Stomach (tissue), 4 donors: ENCODE results near the gene ARHGAP10.

Source experiments
- EP300 ChIP-seq: sonication (generic); formaldehyde crosslinking; IDR thresholded peaks from one replicate; pipeline ENCODE4 v1.6.1; 2017; ENCODE audit warnings: antibody characterized with exemption
- TF ChIP-seq, protein P1 (sequence below), 7 experiments: fragments of 450-650 bp in 4 of 7; fragments of 200-600 bp in 3 of 7; sonication (generic) in 3 of 7; IDR thresholded peaks; one replicate each; pipeline ENCODE4 v1.5.1; 2016 to 2019; ENCODE audit warnings: antibody characterized with exemption in 7 of 7, control low read depth in 2 of 7, mild to moderate bottlenecking in 1 of 7

DNA sequence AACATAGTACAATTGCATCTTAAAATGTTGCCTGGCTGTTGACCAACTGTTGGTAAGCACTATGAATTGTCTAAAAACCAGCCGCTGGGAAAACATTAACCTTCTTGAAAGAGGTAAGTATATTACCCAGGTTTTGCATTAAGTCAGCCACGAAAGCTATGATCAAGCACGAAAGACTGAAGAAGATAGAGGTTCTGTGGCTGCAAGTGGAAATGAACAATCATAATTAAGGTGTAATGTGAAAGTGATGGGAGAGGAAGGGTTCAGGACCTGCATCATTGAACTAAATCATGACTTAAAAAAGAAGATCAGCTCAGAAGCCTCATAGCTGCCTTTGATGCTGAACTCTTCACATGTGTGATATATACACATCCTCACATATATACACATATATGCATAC lies 369.3 kb downstream of the ARHGAP10 start:
- TF ChIP-seq EP300, result no peak
- TF ChIP-seq, protein P1, sequence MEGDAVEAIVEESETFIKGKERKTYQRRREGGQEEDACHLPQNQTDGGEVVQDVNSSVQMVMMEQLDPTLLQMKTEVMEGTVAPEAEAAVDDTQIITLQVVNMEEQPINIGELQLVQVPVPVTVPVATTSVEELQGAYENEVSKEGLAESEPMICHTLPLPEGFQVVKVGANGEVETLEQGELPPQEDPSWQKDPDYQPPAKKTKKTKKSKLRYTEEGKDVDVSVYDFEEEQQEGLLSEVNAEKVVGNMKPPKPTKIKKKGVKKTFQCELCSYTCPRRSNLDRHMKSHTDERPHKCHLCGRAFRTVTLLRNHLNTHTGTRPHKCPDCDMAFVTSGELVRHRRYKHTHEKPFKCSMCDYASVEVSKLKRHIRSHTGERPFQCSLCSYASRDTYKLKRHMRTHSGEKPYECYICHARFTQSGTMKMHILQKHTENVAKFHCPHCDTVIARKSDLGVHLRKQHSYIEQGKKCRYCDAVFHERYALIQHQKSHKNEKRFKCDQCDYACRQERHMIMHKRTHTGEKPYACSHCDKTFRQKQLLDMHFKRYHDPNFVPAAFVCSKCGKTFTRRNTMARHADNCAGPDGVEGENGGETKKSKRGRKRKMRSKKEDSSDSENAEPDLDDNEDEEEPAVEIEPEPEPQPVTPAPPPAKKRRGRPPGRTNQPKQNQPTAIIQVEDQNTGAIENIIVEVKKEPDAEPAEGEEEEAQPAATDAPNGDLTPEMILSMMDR (IDR thresholded peaks at IDR 0.05), result no peak
